Adipose tissue (tissue), 3 donors: ENCODE measurements around the gene DOCK3. TPM values are rescaled to one million over a fixed set of nuclear protein-coding genes. Genes with fewer than 3 reads are reported as not detected.
"Not testable (repeated sequence)": the region's sequence is repeated elsewhere in the genome, so short reads cannot be mapped to it uniquely, and the experiment has no call there.

ENCODE experiments used
- H3K27ac ChIP-seq: one replicate; pipeline ENCODE4 v1.5.1; 2013; ENCODE audit warnings: low read depth, low read length
- WGBS, 3 donors: extraction: QIAGEN DNeasy Blood & Tissue Kit; methylation state at CpG; one replicate each; pipeline ENCODE4 v1.1.7; 2013; 5-methylcytosine and 5-hydroxymethylcytosine counted together
- polyA plus RNA-seq, 3 donors: library from polyadenylated mRNA; stranded (reverse); fragments of 200-250 nt; gene quantifications; one replicate each; pipeline ENCODE4 v1.2.3, GENCODE V29; 2013
- donor health status: healthy with polysubstance abuse.
- donor health status: Bipolar disorder and iron deficiency.
- donor health status: healthy.

The DOCK3 gene
- polyA plus RNA-seq, 3 donors, result 0.09 to 0.14 (median 0.11) TPM

- 71 to 74% (median 72%) methylated on average over 4 of the region's 4 CpGs for WGBS, 3 donors
- H3K27ac ChIP-seq, result no peak overlapping the region
These were observed 3.4 kb upstream of the DOCK3 start for GRCh38 chr3:50671331-50671730.

GRCh38 chr3:50672656-50673055 is 2.1 kb upstream of the DOCK3 start:
- 82 to 86% (median 83%) methylated on average over 3 of the region's 3 CpGs for WGBS, 3 donors
- H3K27ac ChIP-seq, result no peak overlapping the region

DNA sequence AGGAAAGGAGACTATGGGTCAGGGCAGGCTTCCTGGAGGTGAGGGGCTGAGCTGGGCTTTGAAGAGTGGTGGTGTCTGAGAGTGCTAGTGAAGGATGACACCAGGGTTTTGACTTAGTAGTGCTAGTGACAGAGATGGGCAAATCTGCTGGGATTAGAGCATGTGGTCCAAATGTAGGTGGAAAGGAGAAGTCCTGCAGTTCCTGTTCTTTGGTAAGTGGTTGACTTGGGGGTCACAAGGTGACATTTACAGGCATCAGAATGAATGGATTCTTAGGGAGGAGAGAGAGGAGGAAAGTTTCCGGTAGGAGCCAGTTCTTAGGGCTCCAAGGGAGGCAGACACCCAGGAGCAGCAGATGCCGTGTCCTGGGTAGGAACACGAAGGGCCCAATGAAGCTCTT is 796 bp upstream of the DOCK3 start:
- H3K27ac ChIP-seq, result no peak overlapping the region
- 35 to 48% (median 40%) methylated on average over 3 of the region's 3 CpGs for WGBS, 3 donors

- H3K27ac ChIP-seq, result no peak overlapping the region
- 3 to 4% (median 3%) methylated on average over 40 to 65 of the region's 65 CpGs for WGBS, 3 donors
These were observed 678 bp downstream of the DOCK3 start for GRCh38 chr3:50675179-50676030.

DNA sequence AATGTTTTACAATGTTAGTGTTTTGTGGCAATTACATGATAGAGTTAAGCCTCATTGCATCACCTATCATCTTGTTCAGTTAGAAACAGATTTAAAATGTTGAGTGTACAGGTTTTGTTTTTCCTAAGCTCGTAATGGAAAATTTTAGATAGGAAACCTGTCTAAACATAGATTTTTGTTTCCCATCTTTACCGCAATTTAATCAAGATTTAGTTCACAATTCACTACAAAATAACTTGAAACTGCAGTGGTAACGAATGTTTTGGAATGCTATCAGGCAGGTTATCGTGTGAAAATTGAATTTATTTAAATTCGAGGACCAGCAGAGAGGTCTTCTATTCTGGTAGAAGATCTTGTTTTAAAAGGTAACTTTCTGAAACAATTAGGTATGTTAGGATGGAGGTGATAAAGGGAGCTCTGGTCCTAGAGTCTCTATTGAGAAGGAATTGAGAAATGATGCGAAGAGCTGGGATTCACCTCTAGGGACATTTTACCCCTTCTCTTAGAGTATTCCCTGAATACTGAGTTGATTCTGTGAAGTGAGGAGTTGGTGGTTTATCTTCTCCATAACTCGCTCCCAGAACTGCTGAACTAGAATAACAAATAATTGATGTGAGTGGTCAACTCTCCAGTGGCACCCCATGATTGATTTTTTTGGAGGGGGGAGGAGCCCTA is 1.4 kb downstream of the DOCK3 start:
- 68 to 83% (median 79%) methylated on average over 7 of the region's 7 CpGs for WGBS, 3 donors
- no peak overlapping the region for H3K27ac ChIP-seq

- 61 to 81% (median 79%) methylated on average over 7 of the region's 7 CpGs for WGBS, 3 donors
- no peak overlapping the region for H3K27ac ChIP-seq
These were observed 12.5 kb downstream of the DOCK3 start for GRCh38 chr3:50687127-50687751.

- WGBS, 3 donors, result 75 to 83% (median 82%) methylated on average over 2 of the region's 2 CpGs
These were observed 13.2 kb downstream of the DOCK3 start for GRCh38 chr3:50687916-50688315.

DNA sequence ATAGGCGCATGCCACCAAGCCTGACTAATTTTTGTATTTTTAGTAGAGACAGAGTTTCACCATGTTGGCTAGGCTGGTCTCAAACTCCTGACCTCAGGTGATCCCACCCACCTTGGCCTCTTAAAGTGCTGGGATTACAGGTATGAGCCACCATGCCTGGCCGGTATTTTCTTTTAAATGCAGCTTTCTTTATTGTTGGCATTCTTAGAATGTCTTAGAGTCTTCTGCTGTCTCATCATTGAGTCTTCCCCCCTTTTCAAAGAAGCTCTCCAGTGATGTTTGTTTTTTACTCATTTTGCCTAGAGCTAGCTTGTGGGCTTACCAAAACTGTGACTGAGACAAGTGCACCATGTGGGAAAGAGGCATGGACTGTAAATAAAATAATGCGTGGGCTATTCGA is 13.9 kb downstream of the DOCK3 start:
- 82 to 90% (median 89%) methylated on average over 4 of the region's 4 CpGs for WGBS, 3 donors
- not testable (repeated sequence) for H3K27ac ChIP-seq

More at GRCh38 chr3:50687916-50688315, 13.2 kb downstream of the DOCK3 start:
- H3K27ac ChIP-seq, result no peak overlapping the region

- WGBS, 3 donors, result 35 to 50% (median 47%) methylated on average over 6 of the region's 6 CpGs
- no peak overlapping the region for H3K27ac ChIP-seq
These were observed 14.8 kb downstream of the DOCK3 start for GRCh38 chr3:50689558-50689957.

- WGBS, 3 donors, result 65 to 90% (median 86%) methylated on average over 2 of the region's 2 CpGs
These were observed 20.3 kb downstream of the DOCK3 start for GRCh38 chr3:50695031-50695430.

DNA sequence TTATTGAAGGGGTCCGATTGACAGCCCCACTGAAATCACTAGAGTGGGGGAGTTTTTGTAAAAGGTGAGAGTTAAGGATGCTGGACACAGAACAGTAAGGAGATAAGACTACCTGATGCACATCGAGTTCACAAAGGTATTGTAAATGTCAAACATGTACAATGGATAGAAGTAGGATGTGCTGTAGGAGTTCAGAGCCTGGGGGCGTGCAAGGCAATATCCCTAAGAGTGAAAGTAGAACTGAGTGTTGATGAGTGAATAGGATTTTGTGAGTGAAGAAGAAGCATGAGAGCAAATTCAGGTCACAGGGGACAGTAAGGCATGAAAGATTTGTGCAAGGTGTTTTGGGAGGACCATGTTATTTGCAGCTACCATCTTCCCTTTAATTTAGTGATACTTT is 21.5 kb downstream of the DOCK3 start:
- no peak overlapping the region for H3K27ac ChIP-seq
- 77 to 91% (median 90%) methylated on average over 3 of the region's 3 CpGs for WGBS, 3 donors

More at GRCh38 chr3:50695031-50695430, 20.3 kb downstream of the DOCK3 start:
- H3K27ac ChIP-seq, result no peak overlapping the region

- WGBS, 3 donors, result 93 to 96% (median 94%) methylated on average over 2 of the region's 2 CpGs
- no peak overlapping the region for H3K27ac ChIP-seq
These were observed 23.5 kb downstream of the DOCK3 start for GRCh38 chr3:50698269-50698668.

- 66 to 69% (median 67%) methylated on average over 4 of the region's 4 CpGs for WGBS, 3 donors
- no peak overlapping the region for H3K27ac ChIP-seq
These were observed 33.9 kb downstream of the DOCK3 start for GRCh38 chr3:50708620-50709019.

DNA sequence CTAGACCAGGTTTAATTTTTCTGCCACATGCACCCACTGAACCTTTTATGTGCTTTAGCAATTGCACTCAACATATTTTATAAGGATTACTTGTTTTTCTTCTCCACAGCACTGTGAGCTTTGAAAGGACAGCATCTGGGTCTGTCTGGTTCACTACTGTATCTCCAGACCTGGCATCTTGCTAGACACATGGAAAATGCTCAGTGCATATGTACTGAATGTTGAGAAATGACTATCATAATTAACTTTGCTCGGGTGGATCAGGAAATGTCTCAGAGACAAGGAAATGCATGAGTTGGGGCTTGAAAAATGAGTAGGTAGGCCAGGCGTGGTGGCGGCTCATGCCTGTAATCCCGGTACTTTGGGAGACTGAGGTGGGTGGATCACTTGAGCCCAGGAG is 40.2 kb downstream of the DOCK3 start:
- 59 to 71% (median 66%) methylated on average over 4 of the region's 4 CpGs for WGBS, 3 donors
- H3K27ac ChIP-seq, result no peak overlapping the region

- 79 to 84% (median 81%) methylated on average over 4 of the region's 4 CpGs for WGBS, 3 donors
- no peak overlapping the region for H3K27ac ChIP-seq
These were observed 50.1 kb downstream of the DOCK3 start for GRCh38 chr3:50724831-50725230.

DNA sequence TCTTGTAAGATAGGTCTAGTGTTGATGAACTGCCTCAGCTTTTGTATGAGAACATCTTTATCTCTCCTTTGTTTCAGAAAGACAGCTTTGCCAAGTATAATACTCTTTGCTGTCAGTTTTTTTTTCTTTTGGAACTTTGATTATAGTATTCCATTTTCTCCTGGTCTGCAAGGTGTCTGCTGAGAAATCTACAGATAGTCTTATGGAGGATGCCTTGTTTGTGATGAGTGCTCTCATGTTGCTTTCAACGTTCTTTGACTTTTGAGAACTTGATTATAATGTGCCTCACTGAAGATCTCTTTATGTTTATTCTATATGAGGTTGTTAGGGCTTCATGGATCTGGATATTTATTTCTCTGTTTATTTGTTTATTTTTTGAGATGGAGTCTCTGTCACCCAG is 60.3 kb downstream of the DOCK3 start:
- H3K27ac ChIP-seq, result no peak overlapping the region
- 0 to 41% (median 0%) methylated on average over 1 of the region's 1 CpG for WGBS, 3 donors

GRCh38 chr3:50737193-50737905 is 62.6 kb downstream of the DOCK3 start:
- WGBS, 3 donors, result 81 to 100% (median 90%) methylated on average over 1 of the region's 1 CpG
- no peak overlapping the region for H3K27ac ChIP-seq

DNA sequence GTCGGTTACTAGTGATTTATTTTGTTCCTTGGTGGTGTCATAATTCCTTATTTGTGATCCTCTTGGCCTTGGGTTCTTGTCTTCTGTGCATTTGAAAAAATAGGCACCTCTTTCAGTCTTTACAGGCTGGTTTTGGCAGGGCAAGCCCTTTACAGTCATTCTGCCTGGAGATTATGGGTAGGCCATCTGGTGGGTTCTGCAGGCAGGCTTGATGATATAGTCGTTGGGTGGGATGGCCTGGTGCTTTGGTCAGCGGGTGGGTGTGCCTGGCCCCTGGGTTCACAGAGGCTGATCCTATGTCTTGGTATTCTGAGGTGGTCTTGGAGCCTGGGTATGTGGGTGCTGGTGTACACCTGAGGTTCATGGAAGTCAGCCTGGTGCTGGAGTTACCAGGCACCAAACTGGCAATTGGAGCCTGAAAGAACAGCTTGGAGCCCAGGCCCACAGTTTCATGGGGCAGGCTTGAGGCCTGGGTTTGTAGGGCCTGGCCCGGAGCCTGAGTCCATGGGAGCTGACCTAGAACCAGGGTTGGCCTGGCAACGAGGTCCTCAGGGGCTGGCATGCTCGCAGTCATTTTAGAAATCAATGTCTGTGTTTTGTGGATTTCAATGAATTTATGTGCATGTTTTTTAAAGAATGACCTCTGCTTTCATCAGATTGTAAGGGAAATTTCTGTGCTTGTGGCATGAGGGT is 63.3 kb downstream of the DOCK3 start:
- WGBS, 3 donors, result 69 to 86% (median 80%) methylated on average over 6 of the region's 6 CpGs

More for the DNA sequence above, 63.3 kb downstream of the DOCK3 start:
- H3K27ac ChIP-seq, result no peak overlapping the region
